GM18868 (cell line): ENCODE results near the gene ADCYAP1R1.

ENCODE experiments used
- ATAC-seq: cut with Tn5 transposase; IDR thresholded peaks from one replicate; pipeline ENCODE4 v1.9.1; 2021; ENCODE audit warnings: mild to moderate bottlenecking, moderate library complexity; ENCODE audit not compliant: unreplicated experiment

The ADCYAP1R1 gene

DNA sequence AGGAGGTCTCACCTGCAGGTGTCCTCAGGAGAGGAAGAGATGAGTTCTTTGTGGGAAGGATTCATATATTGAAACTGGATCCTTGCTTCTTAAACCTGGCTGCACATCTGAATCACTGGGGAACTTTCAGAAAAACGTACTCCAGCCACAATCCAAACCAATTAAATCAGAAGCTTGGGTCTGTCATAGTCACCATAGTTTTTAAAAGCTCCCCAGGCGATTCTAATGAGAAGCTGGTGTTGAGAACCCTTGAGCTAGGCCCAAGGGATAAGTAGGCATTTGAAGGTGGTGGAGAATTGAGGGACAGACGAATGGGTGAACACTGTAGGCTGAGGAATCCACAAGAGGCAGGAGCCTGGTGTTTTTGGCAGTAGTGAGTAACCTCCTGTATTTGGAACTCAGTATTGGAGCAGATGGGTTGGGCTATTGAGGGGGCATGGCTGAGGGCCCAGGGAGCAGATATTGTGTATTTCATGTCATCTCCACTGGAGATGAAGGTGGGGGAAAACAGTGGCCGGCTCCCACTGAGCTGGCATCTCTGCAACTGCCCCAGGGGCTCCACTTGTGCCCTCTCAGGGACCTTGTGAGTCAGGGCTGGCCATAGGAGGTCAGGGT is 14.5 kb downstream of the ADCYAP1R1 start:
- no peak for ATAC-seq

DNA sequence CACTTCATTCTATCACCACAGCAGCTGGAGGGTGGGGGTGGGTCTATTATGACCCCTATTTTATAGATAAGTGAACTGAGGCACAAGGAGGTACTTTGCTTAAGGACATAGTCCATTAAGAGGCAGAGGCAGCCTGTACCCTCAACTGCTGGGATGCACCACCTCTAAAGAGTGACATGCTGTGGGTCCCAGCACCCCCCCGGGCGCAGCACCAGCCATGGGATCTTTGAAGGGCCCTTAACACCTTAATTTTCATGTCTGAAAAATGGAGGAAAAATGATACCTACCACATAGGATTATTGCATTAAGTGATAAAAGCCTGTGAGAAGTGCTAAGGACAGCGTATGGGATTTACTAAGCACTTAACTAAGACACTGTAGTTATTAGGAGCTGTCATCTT is 15.4 kb downstream of the ADCYAP1R1 start:
- no peak for ATAC-seq

DNA sequence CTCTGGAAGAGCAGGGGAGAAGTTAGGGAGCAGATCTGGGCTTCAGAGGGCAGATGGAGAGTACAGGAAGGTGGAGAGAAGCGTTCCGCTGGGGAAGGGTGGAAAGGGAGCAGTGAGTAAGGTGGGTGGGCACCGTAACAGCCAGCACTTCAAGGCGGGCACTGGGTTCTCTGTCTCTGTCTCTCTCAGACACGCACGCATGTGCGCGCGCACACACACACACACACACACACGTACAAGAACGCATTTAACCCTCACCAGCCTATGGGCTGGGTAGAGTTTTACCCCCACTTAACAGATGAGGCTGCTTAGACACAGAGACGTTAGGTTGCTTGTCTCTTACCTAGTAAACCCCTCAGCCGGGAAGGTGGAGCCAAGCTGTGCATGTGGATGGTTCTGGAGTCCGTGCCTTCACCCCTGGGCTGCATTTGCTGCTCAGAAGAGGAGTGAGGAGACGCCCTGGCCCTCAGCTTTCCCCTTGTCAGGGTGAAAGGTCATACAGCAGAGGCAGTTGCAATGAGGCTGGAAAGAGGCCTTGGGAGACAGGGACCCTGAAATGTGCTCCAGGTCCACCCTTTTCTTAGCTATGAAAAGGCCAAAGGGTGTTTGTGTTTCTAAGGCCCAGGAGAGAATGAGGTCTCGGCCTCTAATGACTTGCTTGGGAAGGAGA is 16.0 kb downstream of the ADCYAP1R1 start:
- ATAC-seq, result no peak

DNA sequence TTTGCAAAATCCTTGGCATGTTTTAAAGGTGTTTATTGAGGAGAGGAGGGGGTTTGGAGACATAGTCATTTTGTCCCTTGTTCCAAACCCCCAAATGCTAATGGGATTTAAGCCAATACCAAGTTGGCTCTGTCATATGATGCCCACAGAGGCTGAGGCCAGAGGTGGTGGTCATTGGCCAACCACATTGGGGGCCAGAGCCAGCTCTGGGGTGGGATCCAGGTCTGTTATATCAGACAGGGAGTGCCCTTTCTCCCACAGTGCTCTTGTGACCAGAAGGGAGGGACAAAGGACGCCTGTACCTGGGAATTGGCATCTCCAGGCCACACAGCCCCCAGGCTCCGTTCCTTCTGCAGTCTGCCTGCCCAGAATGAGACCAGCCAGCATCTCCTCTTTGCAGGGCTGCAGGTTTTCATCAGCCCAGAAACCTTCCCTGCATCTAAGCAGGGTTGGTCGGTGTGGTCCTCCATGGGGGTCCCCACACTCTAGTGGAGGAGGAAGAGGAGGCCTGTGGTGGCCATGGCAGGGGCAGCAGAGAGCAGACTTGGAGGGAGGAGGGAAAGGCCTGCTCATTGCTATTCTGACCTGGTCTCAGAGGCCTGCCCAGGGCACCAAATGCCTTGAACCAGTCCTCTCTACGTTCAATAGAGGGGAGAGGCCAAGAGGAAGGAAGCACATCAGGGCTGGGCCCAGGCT is 17.9 kb downstream of the ADCYAP1R1 start:
- no peak for ATAC-seq

DNA sequence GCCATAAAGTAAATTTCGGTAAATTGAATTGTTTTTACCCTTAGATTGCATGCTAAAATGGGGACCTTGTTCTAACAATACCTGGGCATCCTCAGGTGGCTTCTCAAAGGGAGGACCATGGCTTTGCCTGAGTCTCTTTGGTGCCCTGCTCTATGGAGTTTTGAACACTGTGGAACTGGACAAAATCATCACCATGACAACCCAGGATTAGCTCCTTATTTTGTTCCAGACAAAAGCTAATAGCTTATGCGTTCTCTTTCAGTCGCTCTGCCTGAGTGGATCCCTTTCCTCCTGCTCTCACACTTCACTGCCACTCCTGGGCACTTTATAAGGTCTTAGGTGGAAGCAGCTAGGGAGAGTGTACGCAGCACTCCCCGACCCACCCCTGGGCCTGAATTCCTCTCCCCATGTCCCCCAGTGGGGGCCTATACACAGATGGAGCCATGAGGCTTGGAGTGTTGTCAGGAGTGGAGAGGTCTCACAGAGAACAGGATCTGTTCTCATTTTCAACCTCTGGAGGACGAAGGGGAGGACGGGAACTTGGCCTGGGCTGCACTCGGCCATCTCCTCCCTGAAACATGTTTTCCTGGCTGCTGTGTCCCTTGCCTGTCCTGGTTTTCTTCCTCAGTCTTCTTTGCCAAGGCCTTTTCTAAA is 19.0 kb downstream of the ADCYAP1R1 start:
- ATAC-seq, result no peak

DNA sequence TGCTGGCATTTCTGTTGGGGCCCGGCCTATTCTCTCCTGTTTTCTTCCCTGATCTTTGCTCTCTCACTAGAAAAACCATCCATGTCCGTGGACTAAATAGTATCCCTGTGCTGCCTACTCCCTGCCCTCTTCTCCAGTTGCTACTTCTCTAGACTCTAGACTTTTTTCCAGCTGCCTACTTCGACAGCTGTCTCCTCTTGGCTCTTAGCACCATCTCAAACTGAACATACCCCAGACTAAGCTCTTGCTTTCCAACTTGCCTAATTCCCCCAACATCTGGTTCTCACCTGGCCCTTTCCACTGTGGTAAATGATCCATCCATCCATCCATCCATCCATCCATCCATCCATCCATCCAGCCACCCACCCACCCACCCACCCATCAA is 19.5 kb downstream of the ADCYAP1R1 start:
- ATAC-seq, result no peak

DNA sequence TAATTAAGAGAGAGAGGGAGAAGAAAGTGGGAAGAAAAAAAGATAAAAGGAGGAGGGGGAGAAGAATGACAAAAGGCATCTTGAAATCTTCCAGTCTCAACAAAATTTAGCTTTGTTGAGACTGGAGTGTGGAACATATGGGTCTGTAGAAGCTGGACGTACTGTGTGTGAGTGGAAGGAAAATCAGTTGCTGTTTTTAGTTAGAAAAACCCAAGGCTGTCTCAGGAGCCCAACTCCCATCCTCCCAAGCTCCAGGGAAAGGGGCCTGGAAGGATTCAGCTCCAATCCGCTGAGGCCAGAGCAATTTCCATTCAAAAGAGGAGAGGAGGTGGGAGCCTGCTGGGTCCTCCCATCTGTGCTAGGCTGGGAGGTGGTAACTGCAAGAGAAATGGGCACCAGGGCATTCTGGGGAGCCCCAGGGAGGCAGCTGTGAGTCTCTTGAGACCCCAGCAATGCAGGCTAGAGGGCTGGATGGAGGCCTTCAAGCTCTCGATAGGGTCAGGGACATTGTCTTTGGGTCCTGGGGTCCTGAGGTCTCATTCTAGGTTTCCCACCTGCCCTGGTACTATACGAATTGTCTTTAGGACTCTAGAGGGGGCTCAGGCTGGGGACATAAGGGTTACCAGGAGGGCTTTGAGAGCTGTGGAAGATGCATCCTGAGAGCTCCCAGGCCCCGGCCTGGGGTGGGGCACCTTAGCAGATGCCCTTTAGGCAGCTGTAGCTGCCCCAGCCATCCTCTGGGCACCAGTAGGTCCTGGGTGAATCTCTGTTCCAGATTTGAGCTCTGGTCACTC is 21.4 kb downstream of the ADCYAP1R1 start:
- ATAC-seq, result no peak

DNA sequence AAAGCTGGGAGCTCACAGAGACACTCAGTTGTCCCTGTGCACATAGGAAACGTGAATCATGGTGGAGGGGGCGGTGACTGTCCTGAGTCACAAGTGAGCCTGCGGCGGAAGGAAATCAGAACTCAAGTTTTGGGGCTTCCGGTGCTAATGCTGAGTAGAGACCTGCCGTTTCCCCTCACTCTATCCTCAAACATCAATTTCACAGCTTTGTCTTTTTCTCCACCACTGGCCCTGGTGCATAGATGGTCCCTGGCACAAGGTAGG is 21.9 kb downstream of the ADCYAP1R1 start:
- no peak for ATAC-seq

DNA sequence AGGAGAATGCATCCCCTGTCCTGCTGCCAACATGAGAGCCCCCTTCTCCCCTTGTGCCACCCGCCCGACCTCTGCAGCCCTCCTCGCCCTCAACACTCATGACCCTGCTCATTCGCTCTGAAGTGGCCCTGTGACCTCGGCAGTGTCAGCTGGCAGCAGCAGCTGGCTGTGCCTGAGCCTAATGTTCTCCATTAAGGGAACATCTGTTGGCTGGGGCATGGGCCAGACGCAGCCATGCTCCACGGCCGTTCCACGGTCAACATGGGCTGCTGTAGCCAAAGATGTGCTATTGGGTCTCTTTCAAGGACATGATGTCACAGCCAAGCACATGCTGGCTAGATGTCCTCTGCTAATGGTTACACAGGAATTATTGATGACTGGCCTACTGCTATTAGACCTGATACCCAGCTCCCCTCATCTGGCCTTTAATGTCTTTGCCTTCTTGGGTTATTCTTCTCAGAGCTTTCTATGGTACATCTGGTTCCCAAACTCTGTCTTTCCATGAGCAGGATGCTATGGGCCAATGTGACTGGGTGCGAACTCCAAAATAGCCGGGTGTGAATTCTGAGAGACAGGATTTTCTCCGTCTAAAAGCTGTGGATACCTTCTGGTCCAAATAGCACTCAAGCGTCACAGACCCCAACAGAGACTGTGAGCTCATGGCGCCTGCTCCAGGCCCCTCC is 22.4 kb downstream of the ADCYAP1R1 start:
- ATAC-seq, result no peak

DNA sequence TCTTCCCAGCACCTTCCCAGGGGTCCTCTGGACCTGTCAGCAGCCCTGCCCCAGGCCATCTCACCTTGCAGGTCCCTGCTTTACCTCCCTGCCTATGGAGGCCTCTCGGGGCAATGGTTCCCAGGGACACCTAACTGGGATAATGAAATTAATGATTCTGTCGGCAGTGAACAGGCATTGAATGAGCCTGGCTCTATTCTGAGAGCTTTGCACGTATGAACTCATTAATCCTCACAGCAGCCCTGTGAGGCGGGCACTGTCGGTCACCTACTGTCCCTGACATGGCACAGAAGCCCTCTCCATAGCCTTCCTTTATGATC is 22.9 kb downstream of the ADCYAP1R1 start:
- no peak for ATAC-seq

DNA sequence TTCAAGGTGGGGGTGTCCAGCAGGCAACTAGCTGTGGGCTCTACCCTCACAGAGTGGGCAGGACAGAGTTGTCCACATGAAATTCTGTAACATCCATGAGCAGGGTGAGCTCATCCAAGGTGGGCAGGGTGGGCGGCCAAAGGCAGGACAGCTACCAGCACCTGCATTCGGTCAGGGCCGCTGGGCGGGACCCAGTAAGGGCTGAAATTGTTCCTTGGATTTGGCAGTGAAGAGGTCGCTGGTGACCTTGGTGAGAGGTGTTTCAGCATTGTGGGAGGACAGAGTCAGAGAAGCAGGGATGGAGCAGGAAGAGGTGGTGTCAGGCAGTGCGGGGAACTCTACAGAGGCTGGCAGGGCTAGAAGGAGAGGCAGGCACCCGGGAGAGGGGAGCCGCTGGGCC is 23.9 kb downstream of the ADCYAP1R1 start:
- no peak for ATAC-seq

DNA sequence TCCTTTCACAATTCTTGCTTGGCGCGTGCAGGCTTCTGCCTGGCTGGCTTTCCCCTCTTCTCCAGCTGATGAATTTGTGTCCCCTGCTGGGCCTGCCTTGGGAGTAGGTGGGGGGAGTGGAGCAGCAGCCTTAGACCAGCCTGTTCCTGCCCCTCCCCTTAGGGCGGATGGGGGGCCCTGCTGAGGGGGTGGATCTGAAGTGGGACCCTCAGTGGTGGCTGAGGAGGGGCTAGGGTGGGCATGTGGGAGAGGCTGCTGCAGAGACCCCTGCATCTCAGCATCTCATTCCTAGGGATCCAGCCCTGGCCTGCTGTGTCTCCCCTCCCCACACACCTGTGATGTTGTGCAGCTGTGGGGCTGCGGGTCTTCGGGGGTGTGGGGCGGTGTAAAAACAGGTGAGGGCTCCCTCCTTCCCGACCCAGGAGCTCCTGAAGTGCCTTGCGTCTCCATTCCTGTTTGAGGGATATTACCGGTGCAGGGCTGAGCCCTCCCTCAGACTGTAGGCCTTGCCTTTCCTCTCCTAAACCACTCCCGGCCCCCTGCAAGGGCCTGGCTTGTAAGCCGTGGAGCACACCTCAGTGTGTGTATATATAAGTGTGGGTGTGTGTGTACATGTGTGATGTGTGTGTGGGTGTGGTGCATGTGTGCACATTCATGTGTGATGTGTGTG is 24.7 kb downstream of the ADCYAP1R1 start:
- ATAC-seq, result no peak

DNA sequence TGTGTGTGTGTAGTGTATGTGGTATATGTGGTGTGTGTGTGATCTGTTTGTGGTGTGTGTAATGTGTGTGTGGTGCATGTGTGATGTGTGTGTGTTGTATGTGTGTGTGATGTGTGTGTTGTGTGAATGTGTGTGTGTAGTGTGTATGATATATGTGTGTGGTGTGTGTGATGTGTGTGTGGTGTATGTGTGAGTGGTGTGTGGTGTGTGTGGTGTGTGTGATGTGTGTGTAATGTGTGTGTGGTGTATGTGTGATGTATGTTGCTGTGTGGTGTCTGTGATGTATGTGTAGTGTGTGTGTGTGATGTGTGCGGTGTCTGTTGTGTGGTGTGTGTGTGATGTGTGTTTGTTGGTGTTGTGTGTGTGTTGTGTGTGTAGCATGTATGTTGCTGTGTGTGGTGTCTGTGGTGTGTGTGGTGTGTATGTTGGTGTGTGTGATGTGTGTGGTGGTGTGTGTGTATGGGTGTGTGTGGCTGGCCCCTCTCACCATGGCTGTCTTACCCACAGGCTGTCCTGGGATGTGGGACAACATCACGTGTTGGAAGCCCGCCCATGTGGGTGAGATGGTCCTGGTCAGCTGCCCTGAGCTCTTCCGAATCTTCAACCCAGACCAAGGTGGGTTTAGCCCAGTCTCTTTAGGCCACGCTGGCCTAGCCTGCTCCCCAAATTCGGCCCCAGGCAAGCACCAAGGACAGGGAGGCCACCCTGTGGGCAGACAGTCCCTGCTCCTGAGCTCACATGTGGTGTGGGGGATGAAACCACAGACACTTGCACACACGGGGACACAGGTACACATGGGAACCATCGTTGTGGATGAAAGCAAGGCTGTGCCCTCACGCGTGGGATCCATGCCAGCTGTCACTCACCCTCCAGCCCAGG is 25.6 kb downstream of the ADCYAP1R1 start:
- no peak for ATAC-seq

DNA sequence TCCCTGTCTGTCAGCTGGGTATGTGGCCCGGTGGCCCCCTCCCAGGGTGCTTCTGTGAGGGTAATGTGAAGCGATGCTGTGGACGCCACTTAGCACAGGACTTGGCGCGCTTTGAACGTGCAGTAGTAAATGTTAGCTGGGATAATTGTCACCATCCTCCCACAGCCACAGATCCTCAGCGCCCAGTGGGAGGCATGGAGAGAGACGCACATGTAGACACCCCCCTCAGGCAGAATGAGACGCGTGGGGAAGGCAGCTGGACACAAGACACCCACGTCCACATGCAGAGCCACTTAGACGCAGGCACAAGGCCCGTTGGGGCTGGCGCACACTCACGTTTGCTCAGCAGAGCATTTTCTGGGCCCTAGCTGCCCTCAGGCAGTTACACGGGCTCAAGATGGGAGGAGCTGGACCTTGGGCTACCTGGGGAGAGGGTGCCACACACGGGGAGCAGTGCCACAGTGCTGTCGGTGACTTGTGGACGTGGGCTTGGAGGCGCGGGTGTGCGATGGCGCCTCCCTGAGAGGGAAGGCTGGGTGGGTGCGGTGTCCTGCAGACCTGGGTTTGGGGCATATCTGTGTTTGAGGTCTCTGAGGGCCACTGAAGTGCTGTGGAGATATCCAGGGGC is 26.4 kb downstream of the ADCYAP1R1 start:
- no peak for ATAC-seq

DNA sequence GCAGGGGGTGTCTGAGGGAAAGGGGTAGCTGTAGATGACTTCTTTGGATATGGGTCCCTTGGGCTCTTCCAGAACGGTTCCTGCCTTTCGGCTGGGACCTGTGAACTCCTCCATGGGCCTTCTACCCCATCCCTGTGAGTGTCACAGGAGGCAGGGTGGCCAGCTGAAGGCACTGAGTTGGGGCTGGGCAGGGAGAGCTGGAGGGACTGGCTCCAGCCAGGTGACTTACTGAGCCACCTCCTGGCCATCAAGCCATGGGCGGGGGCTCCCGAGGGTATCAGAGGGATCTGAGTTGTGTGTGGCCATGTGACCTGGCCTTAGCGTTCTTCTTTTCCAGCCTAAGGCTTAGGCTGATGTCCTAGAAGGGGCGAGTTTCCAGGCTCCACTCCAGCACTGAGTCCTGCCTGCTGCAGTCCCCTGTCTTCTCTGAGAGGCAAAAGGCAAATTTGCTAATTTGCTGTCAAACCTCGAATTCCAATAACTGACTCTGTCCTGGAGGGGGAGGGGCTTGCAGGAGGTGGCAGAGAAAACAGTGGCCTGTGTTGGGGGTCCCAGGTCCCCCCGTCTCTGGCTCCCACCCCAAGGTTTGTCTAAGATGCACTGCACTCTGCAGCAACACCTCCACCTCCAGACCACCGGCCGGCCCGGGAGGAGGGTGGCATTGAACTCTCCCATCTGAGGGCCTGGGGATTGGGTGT is 27.2 kb downstream of the ADCYAP1R1 start:
- ATAC-seq, result no peak

DNA sequence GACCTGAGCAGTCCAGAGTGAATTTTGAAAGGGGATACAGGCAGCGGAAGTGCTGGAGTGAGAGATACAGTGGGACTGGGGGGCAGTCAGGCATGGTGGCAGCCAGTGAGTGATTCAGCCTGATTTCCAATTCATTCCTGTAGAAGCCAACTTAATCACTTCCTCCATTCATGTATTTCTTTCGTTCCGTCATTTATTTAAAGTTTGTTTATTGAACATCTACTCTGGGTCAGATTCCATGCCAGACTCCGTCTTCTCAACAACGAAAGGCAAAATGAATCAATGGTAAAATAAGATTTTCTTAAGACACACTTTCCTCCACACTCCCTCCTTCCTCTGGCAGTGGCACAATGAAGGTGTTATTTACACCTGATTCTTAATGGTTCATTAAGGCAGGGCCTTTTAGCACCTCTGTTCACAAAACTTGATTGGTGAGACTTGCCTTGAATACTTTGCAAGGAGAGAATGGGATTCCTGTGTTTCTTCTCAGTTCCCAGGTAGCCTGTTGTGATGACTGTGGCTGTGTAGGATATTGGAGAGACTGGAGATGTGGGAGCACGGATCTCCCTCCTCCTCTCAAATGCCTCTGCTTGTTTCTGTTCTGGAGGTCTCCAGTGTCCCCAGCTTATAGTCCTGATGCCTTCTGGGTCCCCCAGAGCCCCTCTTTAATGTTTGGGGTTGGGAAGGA is 27.9 kb downstream of the ADCYAP1R1 start:
- no peak for ATAC-seq

DNA sequence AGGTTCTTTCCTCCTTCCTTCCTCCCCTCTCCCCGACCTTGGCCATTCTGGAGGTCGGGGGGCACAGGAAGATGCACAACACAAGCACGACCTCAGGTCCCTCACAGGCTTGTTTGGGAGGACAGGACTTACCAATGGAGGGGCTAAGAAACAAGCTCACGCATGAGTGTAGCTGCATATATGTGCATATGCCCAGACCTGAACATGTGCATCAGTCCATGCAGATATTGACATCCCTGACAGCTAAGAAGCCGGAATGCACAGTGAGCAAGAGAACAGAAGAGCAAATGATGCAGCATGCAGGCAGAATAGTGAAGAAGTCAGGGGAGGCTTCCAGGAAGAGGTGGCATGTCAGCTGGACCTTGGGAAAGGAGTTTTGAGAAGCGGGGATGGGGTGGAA is 28.7 kb downstream of the ADCYAP1R1 start:
- ATAC-seq, result no peak

DNA sequence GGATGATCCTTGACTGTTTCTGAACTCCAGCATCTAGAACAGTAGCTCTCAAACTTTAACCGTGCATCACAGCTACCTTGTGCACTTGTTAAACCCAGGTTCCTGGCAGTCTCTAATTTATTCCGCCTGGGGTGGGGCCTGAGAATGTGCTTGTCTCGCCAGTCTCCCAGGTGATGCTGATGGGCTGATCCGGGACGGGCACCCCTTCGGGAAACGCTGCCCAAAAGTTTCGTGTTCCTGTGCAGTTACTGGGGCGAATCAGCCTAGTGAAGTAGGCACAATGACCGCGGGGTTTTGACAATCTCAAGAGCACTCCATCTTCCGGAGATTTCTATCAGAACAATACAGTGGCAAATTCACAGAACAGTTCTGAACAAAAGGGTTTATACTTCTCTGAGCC is 29.9 kb downstream of the ADCYAP1R1 start:
- no peak for ATAC-seq
